Esophagus squamous epithelium (tissue), 4 donors: ENCODE data around the gene TRIM69.

Source experiments
- CTCF ChIP-seq, 6 experiments: fragments of 450-650 bp in 4 of 6; fragments of 200-600 bp in 2 of 6; sonication (generic) in 2 of 6; IDR thresholded peaks; one replicate each; pipeline ENCODE4 v1.5.1; 2016 to 2019; ENCODE audit warnings: antibody characterized with exemption in 6 of 6, mild to moderate bottlenecking in 4 of 6, moderate library complexity in 4 of 6
- POLR2A ChIP-seq, 4 donors: fragments of 450-650 bp; IDR thresholded peaks; one replicate each; pipeline ENCODE4 v1.6.1; 2017; ENCODE audit warnings: antibody characterized with exemption in 4 of 4, mild to moderate bottlenecking in 4 of 4, moderate library complexity in 3 of 4

DNA sequence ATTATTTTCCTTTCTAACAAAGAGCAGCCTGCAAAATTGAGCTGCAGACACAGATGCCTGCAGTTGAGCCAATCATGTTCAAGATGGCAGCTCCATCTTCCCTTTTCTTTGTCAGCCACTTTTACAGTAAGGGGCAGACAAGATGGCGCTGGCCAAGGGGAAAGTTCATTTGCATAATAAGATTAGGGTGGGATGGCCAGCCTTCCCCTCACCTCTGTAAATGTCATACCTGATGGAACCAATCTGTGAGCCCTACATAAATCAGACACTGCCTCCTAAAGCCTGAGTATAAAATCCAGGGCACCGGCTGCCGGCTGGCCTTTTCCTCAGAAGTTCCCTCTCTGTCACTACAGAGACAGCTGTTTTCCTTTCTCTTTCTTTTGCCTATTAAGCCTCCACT, 41.0 kb upstream of the TRIM69 start:
- no peak for TF ChIP-seq CTCF (IDR thresholded peaks at IDR 0.05)
- TF ChIP-seq POLR2A (IDR thresholded peaks at IDR 0.05), result no peak
